Stimulated activated naive CD8-positive, alpha-beta T cell treated with anti-CD3 and anti-CD28 coated beads, Interleukin-15, Interleukin-2, amounts not matched to agents 100 ng/mL and 50 ng/mL, for 24 hours (primary cell): ENCODE results near the gene TGIF1.
"Not testable (repeated sequence)": the region's sequence is repeated elsewhere in the genome, so short reads cannot be mapped to it uniquely, and the experiment has no call there.

Experiments
- H3K27ac Mint-ChIP-seq: one replicate; pipeline ENCODE4 v1.8.0; 2021; ENCODE audit warnings: mild to moderate bottlenecking, mixed read lengths
- H3K27me3 Mint-ChIP-seq: one replicate; pipeline ENCODE4 v1.8.0; 2021; ENCODE audit warnings: mixed read lengths
- H3K36me3 Mint-ChIP-seq: one replicate; pipeline ENCODE4 v1.8.0; 2021; ENCODE audit warnings: low read depth, mixed read lengths
- H3K4me1 Mint-ChIP-seq: one replicate; pipeline ENCODE4 v1.8.0; 2021; ENCODE audit warnings: low read depth, mixed read lengths
- H3K4me3 Mint-ChIP-seq: one replicate; pipeline ENCODE4 v1.8.0; 2021; ENCODE audit warnings: mild to moderate bottlenecking, mixed read lengths
- H3K9me3 Mint-ChIP-seq: one replicate; pipeline ENCODE4 v1.8.0; 2021; ENCODE audit warnings: mixed read lengths

TGIF1 gene

DNA sequence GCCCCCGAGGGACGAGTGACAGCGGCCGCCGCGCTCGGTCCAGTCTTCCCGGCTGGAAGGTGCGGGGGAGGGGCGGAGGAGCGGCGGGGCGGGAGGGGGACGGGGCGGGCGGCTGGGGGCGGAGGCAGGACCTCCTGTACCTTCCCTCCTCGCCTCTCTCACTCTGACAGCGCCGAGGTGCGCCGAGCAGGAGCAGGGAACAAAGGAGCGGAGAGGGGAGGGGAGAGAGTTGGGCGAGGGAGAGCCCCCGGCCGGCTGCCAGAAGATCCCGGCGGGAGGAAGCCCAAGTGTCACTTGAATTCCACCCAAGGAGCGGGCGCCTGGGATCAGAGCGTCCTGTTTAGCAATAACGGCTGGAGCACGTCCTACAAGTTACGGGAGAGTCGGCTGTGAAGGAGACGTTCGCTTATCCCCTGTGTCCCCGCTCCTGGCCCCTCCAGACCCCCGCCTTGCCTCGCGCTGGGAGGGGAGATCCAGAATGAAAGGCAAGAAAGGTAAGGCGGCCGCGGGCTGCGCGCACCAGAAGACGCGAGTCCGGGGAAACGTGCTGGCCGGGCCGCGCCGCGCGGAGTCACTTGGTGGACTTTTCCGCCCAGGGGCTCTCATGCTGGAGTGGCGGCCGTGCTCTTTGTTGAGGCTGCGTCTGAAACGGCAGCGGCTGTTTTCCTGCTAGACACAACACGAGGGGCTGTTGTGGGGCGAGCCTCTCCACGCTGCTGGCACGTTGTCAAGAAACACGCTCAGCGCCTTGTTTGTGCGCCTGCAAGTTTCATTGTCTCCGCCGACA is at the start of gene TGIF1:
TGIF1 (plus strand) TSS at position 161 of the 787 bp plus-strand sequence; CDS start at position 479, 318 bp downstream.
- Mint-ChIP-seq H3K27me3 (no peaks in the 10 kb centered on the region), H3K4me3 (peak within 1 kb of the TSS; percentile 91), H3K9me3 (no peaks in the 10 kb centered on the region), H3K36me3 (peaks cover 21% of the 10 kb centered on the region), H3K4me1 (peaks cover 58% of the 10 kb centered on the region), H3K27ac (peak within 1 kb of the TSS; percentile 100)

DNA sequence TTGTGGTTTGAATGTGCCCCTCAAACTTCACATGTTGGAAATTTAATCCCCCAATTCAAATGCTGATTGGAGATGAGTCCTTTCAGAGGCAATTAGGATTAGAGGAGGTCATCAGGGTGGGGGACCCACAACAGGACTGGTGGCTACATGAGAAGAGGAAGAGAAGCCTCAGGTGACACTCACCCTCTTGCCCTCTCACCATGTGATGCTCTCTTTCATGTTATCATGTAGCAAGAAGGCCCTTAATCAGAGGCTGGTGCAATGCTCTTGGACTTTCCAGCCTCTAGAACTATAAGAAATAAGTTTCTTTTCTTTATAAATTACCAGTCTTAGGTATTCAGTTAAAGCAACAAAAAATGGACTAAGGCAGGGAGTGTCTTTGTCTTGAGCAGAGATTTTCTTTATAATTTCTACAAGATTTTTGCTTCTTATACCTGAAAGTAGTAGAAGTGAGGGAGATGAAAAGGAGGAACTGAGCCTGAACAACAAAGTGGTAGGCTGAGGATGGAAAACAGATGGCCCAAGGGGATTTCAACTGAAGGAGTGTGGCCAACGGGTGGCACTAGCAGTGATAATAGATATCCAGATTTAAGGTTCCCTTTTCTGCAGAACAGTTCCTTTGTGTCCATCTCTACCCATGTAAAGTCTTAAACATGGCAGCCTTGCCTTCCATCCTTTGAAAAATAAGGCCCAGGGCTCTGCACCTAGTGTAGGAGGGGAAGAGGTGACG is 49.2 kb upstream of the TGIF1 start:
- H3K27ac Mint-ChIP-seq, result peak overlapping the region; percentile 47
- no peak overlapping the region for H3K4me3 Mint-ChIP-seq
- no peaks in the 10 kb centered on the region for H3K36me3 Mint-ChIP-seq
- no peaks in the 10 kb centered on the region for H3K27me3 Mint-ChIP-seq
- H3K4me1 Mint-ChIP-seq, result peaks cover 21% of the 10 kb centered on the region
- peaks cover 6% of the 10 kb centered on the region for H3K9me3 Mint-ChIP-seq

DNA sequence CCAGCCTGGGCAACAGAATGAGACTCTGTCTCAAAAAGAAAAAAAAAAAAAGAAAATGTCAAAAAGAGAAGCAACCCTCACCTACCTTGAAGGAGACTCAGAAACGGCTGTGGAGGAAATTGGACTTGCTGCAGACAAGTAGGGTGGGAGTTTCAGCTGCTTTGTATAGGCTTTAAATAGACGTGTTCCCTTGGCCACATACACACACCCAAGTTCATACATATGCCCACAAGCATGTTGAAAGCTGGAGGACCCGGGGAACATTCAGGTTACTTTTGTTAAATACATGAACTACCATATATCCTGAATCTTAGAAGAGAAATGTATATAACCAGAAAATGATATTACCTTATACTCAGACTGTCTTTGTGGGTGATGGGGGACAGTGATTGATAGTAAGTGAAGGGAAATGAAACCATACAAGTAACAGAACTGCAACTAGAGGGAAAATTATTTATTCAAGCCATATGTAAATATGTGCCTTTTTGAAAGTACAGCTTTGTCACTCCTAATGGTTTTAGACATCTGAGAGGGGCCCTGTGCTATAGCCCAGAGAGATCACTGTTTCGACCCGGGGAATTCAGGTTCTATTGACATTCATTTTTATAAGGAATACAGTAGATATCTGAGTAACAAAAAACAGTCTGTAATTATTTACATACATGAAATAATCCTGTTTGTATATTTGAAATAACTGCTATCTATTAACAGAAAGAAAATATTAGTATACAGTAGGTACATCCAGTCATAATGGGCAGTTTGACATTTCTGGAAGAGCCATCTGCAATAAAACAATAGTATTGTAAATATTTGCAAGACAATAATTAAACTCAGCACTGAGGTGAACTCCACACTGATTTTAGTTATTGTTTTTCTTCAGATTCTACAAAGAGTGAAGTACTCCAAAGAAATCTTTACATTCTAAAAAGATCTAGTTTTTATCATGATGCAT is 48.0 kb upstream of the TGIF1 start:
- H3K4me1 Mint-ChIP-seq, result peaks cover 28% of the 10 kb centered on the region
- H3K36me3 Mint-ChIP-seq, result no peaks in the 10 kb centered on the region

DNA sequence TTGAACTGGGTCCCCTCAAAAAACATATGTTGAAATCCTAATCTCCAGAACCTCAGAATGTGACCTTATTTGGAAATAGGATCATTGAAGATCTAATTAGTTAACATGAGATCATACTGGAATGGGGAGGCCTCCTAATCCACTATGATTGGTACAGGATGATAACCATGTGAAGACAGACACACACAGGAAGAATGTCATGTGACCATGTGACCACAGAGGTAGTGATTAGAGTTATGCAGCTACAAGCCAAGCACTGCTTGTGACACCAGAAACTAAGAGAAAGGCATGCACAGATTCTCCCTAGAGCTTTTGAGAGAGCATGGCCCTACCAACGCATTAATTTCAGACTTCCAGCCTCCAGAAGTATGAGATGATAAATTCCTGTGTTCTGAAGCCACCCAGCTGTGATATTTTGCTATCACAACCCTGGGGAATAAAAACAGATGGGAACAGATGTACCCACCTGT is 47.0 kb upstream of the TGIF1 start:
- peaks cover 6% of the 10 kb centered on the region for H3K9me3 Mint-ChIP-seq
- H3K36me3 Mint-ChIP-seq, result no peaks in the 10 kb centered on the region
- H3K27me3 Mint-ChIP-seq, result no peaks in the 10 kb centered on the region
- H3K27ac Mint-ChIP-seq, result no peak overlapping the region
- H3K4me3 Mint-ChIP-seq, result no peak overlapping the region
- H3K4me1 Mint-ChIP-seq, result peaks cover 28% of the 10 kb centered on the region

More for the DNA sequence above, 48.0 kb upstream of the TGIF1 start:
- H3K4me3 Mint-ChIP-seq, result no peak overlapping the region
- no peak overlapping the region for H3K27ac Mint-ChIP-seq
- H3K9me3 Mint-ChIP-seq, result peaks cover 6% of the 10 kb centered on the region
- no peaks in the 10 kb centered on the region for H3K27me3 Mint-ChIP-seq

DNA sequence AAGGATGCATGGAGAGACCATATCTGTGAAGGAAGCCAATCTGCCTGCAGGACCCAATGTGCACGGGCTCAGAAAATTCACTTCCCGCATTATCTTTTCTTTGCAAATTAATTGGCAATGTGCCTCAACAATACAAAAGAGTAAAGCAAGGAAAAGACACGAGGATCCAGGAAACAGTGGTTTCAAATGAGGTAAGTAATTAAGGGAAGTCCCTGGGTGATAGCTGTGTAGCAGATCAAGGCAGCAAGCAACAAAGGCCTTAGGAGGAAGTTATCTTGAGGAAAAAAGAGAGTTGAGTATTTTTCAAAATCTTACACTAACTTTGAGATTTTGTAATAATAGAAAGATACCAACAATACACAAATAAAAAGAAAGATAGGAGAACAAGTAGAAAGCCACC is 44.3 kb upstream of the TGIF1 start:
- H3K4me1 Mint-ChIP-seq, result peaks cover 25% of the 10 kb centered on the region
- no peaks in the 10 kb centered on the region for H3K36me3 Mint-ChIP-seq
- no peak overlapping the region for H3K4me3 Mint-ChIP-seq
- no peaks in the 10 kb centered on the region for H3K27me3 Mint-ChIP-seq
- no peak overlapping the region for H3K27ac Mint-ChIP-seq
- H3K9me3 Mint-ChIP-seq, result no peaks in the 10 kb centered on the region

DNA sequence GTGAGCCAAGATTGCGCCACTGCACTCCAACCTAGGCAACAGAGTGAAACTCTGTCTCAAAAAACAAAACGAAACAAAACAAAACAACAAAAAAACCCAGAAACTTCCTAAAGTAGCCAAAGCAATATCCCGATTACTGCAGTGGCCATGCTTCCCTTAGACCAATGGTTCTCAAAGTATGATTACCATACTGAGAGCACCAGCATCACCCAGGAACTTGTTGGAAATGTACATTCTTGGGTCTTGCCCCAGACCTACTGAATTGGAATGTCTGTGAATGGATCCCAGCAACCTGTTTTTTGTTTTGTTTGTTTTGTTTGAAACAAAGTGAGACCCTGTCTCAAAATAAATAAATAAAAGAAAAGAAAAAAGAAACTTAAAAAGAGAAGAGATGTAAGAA is 41.9 kb upstream of the TGIF1 start:
- Mint-ChIP-seq H3K27me3 (no peaks in the 10 kb centered on the region), H3K27ac (no peak overlapping the region), H3K4me3 (no peak overlapping the region), H3K36me3 (no peaks in the 10 kb centered on the region), H3K9me3 (no peaks in the 10 kb centered on the region), H3K4me1 (peaks cover 32% of the 10 kb centered on the region)

DNA sequence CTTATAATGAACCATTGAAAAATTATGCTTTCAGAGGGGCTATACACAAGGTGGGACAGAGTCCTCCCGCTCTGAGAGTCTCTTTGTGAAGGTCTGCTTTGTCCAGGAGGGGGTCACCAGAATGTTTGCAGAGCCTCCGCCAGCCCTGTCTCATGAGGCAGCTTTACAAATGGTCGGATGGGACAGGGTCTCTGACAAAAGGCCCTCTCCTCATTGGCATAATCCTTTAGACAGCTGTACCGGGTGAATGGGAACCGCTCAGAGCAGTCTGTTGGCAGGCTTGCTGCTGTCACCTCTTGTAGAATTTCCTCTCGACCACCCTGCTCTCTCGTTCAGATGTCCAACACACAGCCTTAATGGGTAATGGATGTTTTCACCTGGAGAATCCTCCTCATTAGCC is 40.2 kb upstream of the TGIF1 start:
- Mint-ChIP-seq H3K36me3 (no peaks in the 10 kb centered on the region), H3K9me3 (no peaks in the 10 kb centered on the region), H3K27me3 (no peaks in the 10 kb centered on the region), H3K4me3 (no peak overlapping the region), H3K27ac (no peak overlapping the region), H3K4me1 (peaks cover 38% of the 10 kb centered on the region)

DNA sequence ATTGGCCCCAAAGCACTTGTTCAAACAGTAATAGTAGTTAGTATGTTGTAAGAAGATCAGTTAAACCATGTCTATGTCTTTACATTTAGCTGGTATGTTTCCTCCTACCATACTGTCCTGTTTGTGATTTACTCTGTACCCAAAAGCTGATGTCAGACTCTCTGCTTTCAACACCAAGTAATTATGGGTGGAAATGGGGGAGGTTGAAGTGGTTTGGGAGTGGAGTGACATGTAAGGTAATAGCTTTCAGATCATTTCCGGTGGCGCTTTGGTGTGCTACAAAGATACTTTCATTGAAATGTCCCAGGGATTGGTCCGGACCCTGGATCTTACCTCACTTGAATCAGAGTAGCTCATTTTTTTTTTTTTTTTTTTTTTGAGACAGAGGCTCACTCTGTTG is 39.7 kb upstream of the TGIF1 start:
- Mint-ChIP-seq H3K36me3 (no peaks in the 10 kb centered on the region), H3K9me3 (no peaks in the 10 kb centered on the region), H3K4me3 (no peak overlapping the region), H3K4me1 (peaks cover 37% of the 10 kb centered on the region), H3K27ac (no peak overlapping the region), H3K27me3 (no peaks in the 10 kb centered on the region)

DNA sequence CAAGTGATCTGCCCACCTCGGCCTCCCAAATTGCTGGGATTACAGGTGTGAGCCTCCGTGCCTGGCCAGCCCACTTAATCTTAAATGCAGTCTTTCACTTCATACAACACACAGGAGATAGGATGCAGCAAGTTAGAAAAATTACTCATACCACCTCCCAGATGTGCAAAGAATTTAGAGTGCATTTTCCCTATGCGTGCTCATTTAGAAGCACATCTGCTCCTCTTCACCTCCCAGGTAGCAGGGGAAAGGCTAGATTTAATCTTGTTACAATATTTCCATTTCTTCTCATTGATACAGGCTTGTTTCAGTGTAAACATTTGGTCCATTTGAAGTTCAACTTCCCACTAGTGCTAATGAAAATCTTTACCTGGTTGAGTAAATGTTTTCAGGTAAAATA is 39.1 kb upstream of the TGIF1 start:
- H3K4me3 Mint-ChIP-seq, H3K27ac Mint-ChIP-seq, H3K27me3 Mint-ChIP-seq, H3K36me3 Mint-ChIP-seq, H3K9me3 Mint-ChIP-seq: not testable (repeated sequence)
- H3K4me1 Mint-ChIP-seq, result peaks cover 31% of the 10 kb centered on the region

DNA sequence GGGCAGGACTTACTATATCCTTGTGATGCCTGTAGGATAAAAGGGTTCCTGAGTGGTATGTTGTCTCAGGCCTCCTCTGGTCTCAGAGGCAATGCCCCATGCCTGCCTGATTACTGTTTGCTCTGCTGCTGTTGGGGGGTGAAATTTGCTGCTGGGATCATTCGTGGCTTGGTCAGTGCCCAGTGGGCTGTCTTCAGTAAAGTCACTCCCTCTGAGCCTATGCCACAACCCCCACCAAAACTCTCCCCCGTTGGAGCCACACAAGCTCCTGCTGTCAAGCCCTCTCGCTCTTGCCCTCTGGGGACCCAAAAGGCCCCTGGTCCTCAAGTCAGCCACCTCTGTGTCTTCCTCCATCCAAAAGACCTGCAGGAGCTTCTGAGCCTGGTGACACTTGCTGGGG is 38.6 kb upstream of the TGIF1 start:
- H3K4me1 Mint-ChIP-seq, result peaks cover 27% of the 10 kb centered on the region
- no peak overlapping the region for H3K4me3 Mint-ChIP-seq
- H3K36me3 Mint-ChIP-seq, result no peaks in the 10 kb centered on the region
- no peaks in the 10 kb centered on the region for H3K27me3 Mint-ChIP-seq
- H3K27ac Mint-ChIP-seq, result peak overlapping the region; percentile 74
- H3K9me3 Mint-ChIP-seq, result no peaks in the 10 kb centered on the region

DNA sequence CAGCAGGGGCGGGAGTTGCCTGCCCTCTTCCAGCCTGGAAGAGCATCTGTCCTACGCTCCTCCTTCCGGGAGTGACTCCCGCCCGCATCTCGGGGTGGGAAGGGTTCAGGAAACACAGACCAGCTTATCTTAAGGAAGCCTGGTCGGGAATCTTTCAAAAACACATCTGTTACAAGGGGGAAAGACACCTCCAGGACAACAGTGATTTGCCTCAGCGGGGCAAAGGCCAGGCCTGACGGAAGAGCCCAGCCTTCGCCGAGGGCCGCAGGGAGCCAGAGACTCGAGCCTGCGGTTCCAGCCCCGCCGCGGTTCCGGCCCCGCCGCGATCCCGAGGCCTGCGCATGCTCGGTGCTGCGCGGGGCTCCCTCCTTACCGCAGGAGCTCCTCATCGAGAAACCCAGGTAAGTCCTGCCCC is 38.1 kb upstream of the TGIF1 start:
- Mint-ChIP-seq H3K36me3 (no peaks in the 10 kb centered on the region), H3K9me3 (no peaks in the 10 kb centered on the region), H3K4me3 (peak overlapping the region; percentile 39), H3K27me3 (no peaks in the 10 kb centered on the region), H3K4me1 (peaks cover 25% of the 10 kb centered on the region), H3K27ac (peak overlapping the region; percentile 79)

DNA sequence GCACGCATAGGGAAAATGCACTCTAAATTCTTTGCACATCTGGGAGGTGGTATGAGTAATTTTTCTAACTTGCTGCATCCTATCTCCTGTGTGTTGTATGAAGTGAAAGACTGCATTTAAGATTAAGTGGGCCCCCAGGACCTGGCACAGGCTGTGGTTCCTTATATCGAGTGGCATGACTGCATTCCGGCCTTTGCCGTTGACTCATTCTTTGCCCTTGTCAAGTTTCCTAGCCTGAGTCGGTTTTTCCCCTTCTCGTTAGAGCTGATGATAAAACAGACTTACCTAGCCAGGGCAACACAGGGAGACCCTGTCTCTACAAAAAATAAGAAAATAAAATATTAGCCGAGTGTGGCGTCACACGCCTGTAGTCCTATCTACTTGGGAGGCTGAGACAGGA is 37.4 kb upstream of the TGIF1 start:
- Mint-ChIP-seq H3K4me1 (peaks cover 25% of the 10 kb centered on the region), H3K27ac (peak overlapping the region; percentile 70)
- not testable (repeated sequence) for H3K27me3 Mint-ChIP-seq, H3K9me3 Mint-ChIP-seq, H3K36me3 Mint-ChIP-seq, H3K4me3 Mint-ChIP-seq

DNA sequence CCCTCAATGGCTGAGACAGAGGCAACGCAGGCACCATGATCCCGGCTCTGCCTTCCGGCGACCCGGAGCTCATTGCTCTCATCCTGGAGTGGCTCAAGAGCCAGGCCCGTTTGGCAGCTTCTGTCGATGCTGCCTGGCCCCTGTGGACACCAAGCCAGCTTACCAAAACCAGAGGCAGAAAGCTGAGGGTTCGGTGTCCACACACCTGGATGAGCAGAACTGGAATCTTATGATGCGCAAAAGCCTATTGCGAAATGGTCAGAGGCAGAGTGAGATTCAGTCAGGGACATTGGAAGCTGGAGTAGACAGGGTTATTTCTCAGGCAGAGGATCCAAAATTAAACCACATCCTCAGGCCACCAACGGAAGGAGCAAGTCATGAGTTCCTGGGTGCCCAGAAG is 34.9 kb upstream of the TGIF1 start:
- Mint-ChIP-seq H3K27me3 (no peaks in the 10 kb centered on the region), H3K27ac (no peak overlapping the region), H3K9me3 (no peaks in the 10 kb centered on the region), H3K4me3 (no peak overlapping the region), H3K4me1 (peaks cover 25% of the 10 kb centered on the region), H3K36me3 (no peaks in the 10 kb centered on the region)

DNA sequence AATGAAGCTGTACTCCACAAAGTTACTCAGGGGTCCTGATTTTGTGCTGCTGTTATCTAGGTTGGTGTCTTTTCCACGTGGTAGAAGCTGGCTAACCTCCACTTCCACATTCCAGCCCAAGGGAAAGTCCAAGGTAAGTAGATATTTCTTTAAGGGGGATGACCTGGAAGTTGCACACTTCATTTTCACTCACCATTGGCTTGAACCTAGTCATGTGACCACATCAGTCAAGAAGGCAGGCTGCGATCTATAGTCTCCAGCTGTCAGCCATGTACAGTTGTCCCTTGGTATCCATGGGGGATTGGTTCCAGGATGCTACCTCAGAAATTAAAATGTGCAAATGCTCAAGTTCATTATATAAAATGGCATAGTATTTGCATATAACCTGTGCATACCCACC is 31.9 kb upstream of the TGIF1 start:
- H3K9me3 Mint-ChIP-seq, result no peaks in the 10 kb centered on the region
- H3K36me3 Mint-ChIP-seq, result no peaks in the 10 kb centered on the region
- H3K27me3 Mint-ChIP-seq, result no peaks in the 10 kb centered on the region
- H3K4me3 Mint-ChIP-seq, result no peak overlapping the region
- peaks cover 6% of the 10 kb centered on the region for H3K4me1 Mint-ChIP-seq
- H3K27ac Mint-ChIP-seq, result no peak overlapping the region

DNA sequence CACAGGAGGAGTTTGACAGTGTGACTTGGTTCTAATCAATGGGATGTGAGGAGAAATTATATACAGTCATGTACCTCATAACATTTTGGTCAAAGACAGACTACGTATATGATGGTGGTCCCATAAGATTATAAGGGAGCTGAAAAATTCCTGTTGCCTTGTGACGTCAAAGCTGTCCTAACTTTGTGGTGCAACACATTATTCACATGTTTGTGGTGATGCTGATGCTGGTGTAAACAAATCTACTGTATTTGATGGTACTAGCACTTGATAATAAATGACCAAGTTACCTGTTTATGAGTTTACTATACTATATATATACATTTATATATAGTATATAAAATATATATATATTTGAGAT is 29.1 kb upstream of the TGIF1 start:
- H3K4me3 Mint-ChIP-seq, result no peak overlapping the region
- H3K9me3 Mint-ChIP-seq, result no peaks in the 10 kb centered on the region
- H3K27me3 Mint-ChIP-seq, result no peaks in the 10 kb centered on the region
- H3K27ac Mint-ChIP-seq, result no peak overlapping the region
- no peaks in the 10 kb centered on the region for H3K4me1 Mint-ChIP-seq
- H3K36me3 Mint-ChIP-seq, result no peaks in the 10 kb centered on the region
